DOHH2 (cell line): ENCODE measurements around the gene MYBPC3.

Experiments used
- CTCF ChIP-seq: fragments of 200-600 bp; sonication (generic); IDR thresholded peaks from one replicate; pipeline ENCODE4 v1.5.1; 2014; ENCODE audit warnings: antibody characterized with exemption, mild to moderate bottlenecking, low read depth, low read length; ENCODE audit not compliant: poor library complexity, severe bottlenecking
- EZH2phosphoT487 ChIP-seq: fragments of 200-600 bp; sonication (generic); IDR thresholded peaks from 2 replicates; pipeline ENCODE4 v1.6.1; 2017; ENCODE audit warnings: borderline replicate concordance, mild to moderate bottlenecking, antibody characterized with exemption, low read length, moderate library complexity, mixed read lengths

- TF ChIP-seq CTCF (no peak), EZH2phosphoT487 (no peak)
These were observed 62.6 kb downstream of the MYBPC3 start for GRCh38 chr11:47289856-47290255.
